Neural cell (in vitro differentiated cells): ENCODE measurements around the gene PLCL1.

ENCODE experiments used
- CTCF ChIP-seq: fragments of 450-650 bp; IDR thresholded peaks from 2 replicates; pipeline ENCODE4 v1.5.1; 2014; ENCODE audit warnings: antibody characterized with exemption, mild to moderate bottlenecking, moderate library complexity; ENCODE audit not compliant: poor library complexity, severe bottlenecking
- EZH2 ChIP-seq: fragments of 200-600, 300-800 bp; shearing (Covaris generic), sonication (generic); IDR thresholded peaks from 2 replicates; pipeline ENCODE4 v1.6.1; 2014; ENCODE audit warnings: antibody characterized with exemption, low read length, borderline replicate concordance, mild to moderate bottlenecking; ENCODE audit not compliant: insufficient read depth, poor library complexity, severe bottlenecking
- MXI1 ChIP-seq: fragments of 450-650 bp; conservative IDR thresholded peaks from 2 replicates; pipeline ENCODE4 v1.6.1; 2014; ENCODE audit warnings: antibody characterized with exemption, mild to moderate bottlenecking; ENCODE audit not compliant: poor library complexity, severe bottlenecking
- POLR2AphosphoS5 ChIP-seq: IDR thresholded peaks from 2 replicates; pipeline ENCODE4 v1.6.1; 2012
- RAD21 ChIP-seq: fragments of 450-650 bp; conservative IDR thresholded peaks from 2 replicates; pipeline ENCODE4 v1.6.1; 2014; ENCODE audit warnings: antibody characterized with exemption, mild to moderate bottlenecking, moderate library complexity
- TF ChIP-seq, protein P1 (sequence below): IDR thresholded peaks from 2 replicates; pipeline ENCODE4 v1.6.1; 2012; ENCODE audit warnings: borderline replicate concordance

DNA sequence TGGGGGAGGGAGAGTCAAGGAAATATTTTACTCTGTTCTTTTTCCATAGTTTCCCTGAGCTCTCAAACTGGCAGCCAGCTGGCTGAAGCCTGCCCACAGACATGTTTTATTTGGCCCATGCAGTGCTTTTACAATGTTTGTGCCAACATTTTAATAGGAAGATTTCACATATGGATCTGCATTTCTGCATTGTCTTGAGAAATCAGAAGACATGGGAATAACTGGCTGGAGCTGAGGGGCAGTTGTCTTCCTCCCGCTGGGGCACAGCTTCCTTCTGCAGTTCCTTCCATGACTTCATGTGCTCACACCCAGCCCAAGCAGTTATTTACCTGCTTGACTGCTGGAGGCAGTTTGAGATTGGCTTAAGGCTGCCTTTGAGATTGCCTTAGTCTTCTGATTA is 74.4 kb downstream of the PLCL1 start:
- TF ChIP-seq CTCF: no peak
- no peak for TF ChIP-seq RAD21
- TF ChIP-seq, protein P1, sequence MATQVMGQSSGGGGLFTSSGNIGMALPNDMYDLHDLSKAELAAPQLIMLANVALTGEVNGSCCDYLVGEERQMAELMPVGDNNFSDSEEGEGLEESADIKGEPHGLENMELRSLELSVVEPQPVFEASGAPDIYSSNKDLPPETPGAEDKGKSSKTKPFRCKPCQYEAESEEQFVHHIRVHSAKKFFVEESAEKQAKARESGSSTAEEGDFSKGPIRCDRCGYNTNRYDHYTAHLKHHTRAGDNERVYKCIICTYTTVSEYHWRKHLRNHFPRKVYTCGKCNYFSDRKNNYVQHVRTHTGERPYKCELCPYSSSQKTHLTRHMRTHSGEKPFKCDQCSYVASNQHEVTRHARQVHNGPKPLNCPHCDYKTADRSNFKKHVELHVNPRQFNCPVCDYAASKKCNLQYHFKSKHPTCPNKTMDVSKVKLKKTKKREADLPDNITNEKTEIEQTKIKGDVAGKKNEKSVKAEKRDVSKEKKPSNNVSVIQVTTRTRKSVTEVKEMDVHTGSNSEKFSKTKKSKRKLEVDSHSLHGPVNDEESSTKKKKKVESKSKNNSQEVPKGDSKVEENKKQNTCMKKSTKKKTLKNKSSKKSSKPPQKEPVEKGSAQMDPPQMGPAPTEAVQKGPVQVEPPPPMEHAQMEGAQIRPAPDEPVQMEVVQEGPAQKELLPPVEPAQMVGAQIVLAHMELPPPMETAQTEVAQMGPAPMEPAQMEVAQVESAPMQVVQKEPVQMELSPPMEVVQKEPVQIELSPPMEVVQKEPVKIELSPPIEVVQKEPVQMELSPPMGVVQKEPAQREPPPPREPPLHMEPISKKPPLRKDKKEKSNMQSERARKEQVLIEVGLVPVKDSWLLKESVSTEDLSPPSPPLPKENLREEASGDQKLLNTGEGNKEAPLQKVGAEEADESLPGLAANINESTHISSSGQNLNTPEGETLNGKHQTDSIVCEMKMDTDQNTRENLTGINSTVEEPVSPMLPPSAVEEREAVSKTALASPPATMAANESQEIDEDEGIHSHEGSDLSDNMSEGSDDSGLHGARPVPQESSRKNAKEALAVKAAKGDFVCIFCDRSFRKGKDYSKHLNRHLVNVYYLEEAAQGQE: no peak
- TF ChIP-seq EZH2: no peak
- no peak for TF ChIP-seq MXI1
- no peak for TF ChIP-seq POLR2AphosphoS5
